Loucy (cell line): ENCODE results near the gene DLG2.

Experiments used
- CTCF ChIP-seq: fragments of 200-600 bp; sonication (generic); conservative IDR thresholded peaks from 2 replicates; pipeline ENCODE4 v1.5.1; 2014; ENCODE audit warnings: mild to moderate bottlenecking, antibody characterized with exemption, low read length
- EZH2phosphoT487 ChIP-seq: fragments of 200-600 bp; IDR thresholded peaks from 2 replicates; pipeline ENCODE4 v1.6.1; 2018; ENCODE audit warnings: antibody characterized with exemption, mild to moderate bottlenecking, moderate library complexity, borderline replicate concordance

GRCh38 chr11:83847467-83848034 lies 1779.6 kb downstream of the DLG2 start:
- no peak for TF ChIP-seq CTCF
- no peak for TF ChIP-seq EZH2phosphoT487
